Spleen (tissue), 11 donors: Measurements from ENCODE around the gene DCTN2. TPM values are rescaled to one million over a fixed set of nuclear protein-coding genes. Genes with fewer than 3 reads are reported as not detected.

Experiments used
- DNase-seq: peaks from one replicate; pipeline ENCODE4 v3.0.0-alpha.2; 2020
- H3K27ac ChIP-seq, 8 donors: fragments of 200-600 bp; sonication (generic) in 7 of 8; 1 replicate in 4 of 8; 2 replicates in 4 of 8; pipeline versions ENCODE4 v1.5.0 to v1.8.0; 2016 to 2021; ENCODE audit warnings: inconsistent platforms in 4 of 8, mild to moderate bottlenecking in 4 of 8, moderate library complexity in 1 of 8
- H3K27me3 ChIP-seq, 7 donors: fragments of 200-600 bp; sonication (generic) in 6 of 7; replicated peaks in 1 of 7; 1 replicate in 4 of 7; 2 replicates in 3 of 7; pipeline versions ENCODE4 v1.5.0 to v1.8.0; 2016 to 2021; ENCODE audit warnings: inconsistent platforms in 3 of 7, mild to moderate bottlenecking in 1 of 7
- H3K36me3 ChIP-seq, 6 donors: fragments of 200-600 bp; sonication (generic) in 5 of 6; 1 replicate in 4 of 6; 2 replicates in 2 of 6; pipeline versions ENCODE4 v1.5.0 to v1.8.0; 2016 to 2021; ENCODE audit warnings: inconsistent platforms in 2 of 6
- H3K4me1 ChIP-seq, 6 donors: fragments of 200-600 bp; sonication (generic) in 5 of 6; 1 replicate in 3 of 6; 2 replicates in 3 of 6; pipeline versions ENCODE4 v1.5.0 to v1.8.0; 2016 to 2021; ENCODE audit warnings: inconsistent platforms in 3 of 6
- H3K4me3 ChIP-seq, 8 donors: fragments of 200-600 bp; sonication (generic) in 7 of 8; 1 replicate in 4 of 8; 2 replicates in 4 of 8; pipeline versions ENCODE4 v1.5.0 to v1.8.0; 2016 to 2021; ENCODE audit warnings: inconsistent platforms in 4 of 8, mild to moderate bottlenecking in 4 of 8, moderate library complexity in 2 of 8
- H3K9me3 ChIP-seq, 8 donors: fragments of 200-600 bp; sonication (generic) in 7 of 8; 1 replicate in 4 of 8; 2 replicates in 4 of 8; pipeline versions ENCODE4 v1.5.0 to v1.8.0; 2016 to 2021; ENCODE audit warnings: inconsistent platforms in 4 of 8
- POLR2A ChIP-seq, 3 donors: fragments of 450-650 bp; IDR thresholded peaks; one replicate each; pipeline ENCODE4 v1.5.1; 2017; ENCODE audit warnings: antibody characterized with exemption in 3 of 3, mild to moderate bottlenecking in 1 of 3
- POLR2AphosphoS5 ChIP-seq, 3 donors: sonication (generic); formaldehyde crosslinking; IDR thresholded peaks; one replicate each; pipeline ENCODE4 v1.5.1; 2017; ENCODE audit warnings: antibody characterized with exemption in 3 of 3
- WGBS, 5 donors: extraction: QIAGEN DNeasy Blood & Tissue Kit in 3 of 5; methylation state at CpG; one replicate each; pipeline versions ENCODE4 v1.1.5 to v1.1.7; 2013 to 2018; 5-methylcytosine and 5-hydroxymethylcytosine counted together
- intact Hi-C: fragments of 100-400 bp; cut with DNase I; formaldehyde crosslinking; loops from one replicate; pipeline ENCODE4 v1.15.0; 2023; ENCODE audit warnings: low total_unique reads
- microRNA-seq, 3 donors: library from miRNA; unstranded; fragments of <30 nt; microRNA quantifications; one replicate each; pipeline versions ENCODE4 to v1.1.0, GENCODE V29; 2019 to 2020
- polyA plus RNA-seq, 3 donors: library from polyadenylated mRNA; stranded (reverse); fragments of 200-250 nt; gene quantifications; one replicate each; pipeline ENCODE4 v1.2.1, GENCODE V29; 2013
- small RNA-seq, 4 donors: library from RNA; depleted of rRNA; stranded (forward); fragments of <200 nt; gene quantifications; one replicate each; pipeline ENCODE3, GENCODE V24; 2016
- total RNA-seq, 7 donors: library from RNA; depleted of rRNA in 3 of 7; stranded (reverse); fragments of >200 nt in 3 of 7; fragmentation: NEBNext Ultra II Directional in 4 of 7; extraction: Animal tissue kit (Norgen Biotek cat#: 25700) in 4 of 7; gene quantifications; one replicate each; pipeline versions ENCODE4 v1.1.0 to v1.2.1, GENCODE V29; 2016 to 2021
- TF ChIP-seq, protein P1 (sequence below), 11 experiments: fragments of 200-600 bp in 7 of 11; fragments of 450-650 bp in 4 of 11; sonication (generic) in 4 of 11; IDR thresholded peaks in 8 of 11; conservative IDR thresholded peaks in 3 of 11; 1 replicate in 7 of 11; 2 replicates in 4 of 11; pipeline versions ENCODE4 v1.4.0 to v1.8.0; 2016 to 2021; ENCODE audit warnings: antibody characterized with exemption in 11 of 11, inconsistent platforms in 4 of 11, mild to moderate bottlenecking in 1 of 11
- donor health status: healthy with polysubstance abuse.
- donor health status: DM: no; HTN: no; CAD: no; lungs with moderate emphysema.
- donor health status: DM: no; HTN: no; CAD: no.
- donor health status: Bipolar disorder and iron deficiency.
- donor health status: healthy.
- donor health status: DM: no; HTN: no; CAD: no.
- donor health status: DM: yes; HTN: yes; CAD: no.

DCTN2 gene
- total and polyA plus RNA-seq, 10 donors, result 53.3 to 152 (median 88.8) TPM

DNA sequence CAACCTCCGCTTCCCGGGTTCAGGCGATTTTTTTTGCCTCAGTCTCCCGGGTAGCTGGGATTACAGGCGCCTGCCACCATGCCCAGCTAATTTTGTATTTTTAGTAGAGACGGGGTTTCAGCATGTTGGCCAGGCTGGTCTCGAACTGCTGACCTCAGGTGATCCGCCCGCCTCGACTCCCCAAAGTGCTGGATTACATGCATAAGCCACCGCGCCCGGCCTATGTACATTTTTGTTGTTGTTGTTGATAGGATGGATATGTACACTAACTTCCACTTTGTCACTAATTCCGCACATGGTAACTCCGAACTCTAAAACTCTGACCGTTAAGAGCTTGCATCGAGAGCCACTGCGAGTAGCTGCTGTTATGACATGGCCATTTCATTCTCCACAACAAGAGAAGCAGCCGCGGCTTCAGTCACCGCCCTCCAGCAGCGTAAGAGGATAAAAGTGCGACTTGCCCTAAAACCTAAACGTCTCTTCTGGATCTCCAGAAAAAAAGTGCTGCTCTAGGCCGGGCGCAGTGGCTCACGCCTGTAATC lies 59.9 kb downstream of the DCTN2 start:
- H3K36me3 ChIP-seq, result peaks cover 3 to 33% (median 28%) of the 10 kb centered on the region in 6 donors
- intact Hi-C loops, result no loop called here
- peak; percentile 82 for DNase-seq
- no peaks in the 10 kb centered on the region for H3K27me3 ChIP-seq
- H3K9me3 ChIP-seq, result no peaks in the 10 kb centered on the region
- H3K27ac ChIP-seq, result peak overlapping the region; percentile 20 to 92 (median 76)
- peaks cover 15 to 50% (median 20%) of the 10 kb centered on the region in 6 donors for H3K4me1 ChIP-seq
- 89 to 95% (median 92%) methylated on average over 27 of the region's 27 CpGs for WGBS, 5 donors
- TF ChIP-seq POLR2AphosphoS5 (IDR thresholded peaks at IDR 0.05) (no peak), POLR2A (IDR thresholded peaks at IDR 0.05) (no peak)
- TF ChIP-seq, protein P1, sequence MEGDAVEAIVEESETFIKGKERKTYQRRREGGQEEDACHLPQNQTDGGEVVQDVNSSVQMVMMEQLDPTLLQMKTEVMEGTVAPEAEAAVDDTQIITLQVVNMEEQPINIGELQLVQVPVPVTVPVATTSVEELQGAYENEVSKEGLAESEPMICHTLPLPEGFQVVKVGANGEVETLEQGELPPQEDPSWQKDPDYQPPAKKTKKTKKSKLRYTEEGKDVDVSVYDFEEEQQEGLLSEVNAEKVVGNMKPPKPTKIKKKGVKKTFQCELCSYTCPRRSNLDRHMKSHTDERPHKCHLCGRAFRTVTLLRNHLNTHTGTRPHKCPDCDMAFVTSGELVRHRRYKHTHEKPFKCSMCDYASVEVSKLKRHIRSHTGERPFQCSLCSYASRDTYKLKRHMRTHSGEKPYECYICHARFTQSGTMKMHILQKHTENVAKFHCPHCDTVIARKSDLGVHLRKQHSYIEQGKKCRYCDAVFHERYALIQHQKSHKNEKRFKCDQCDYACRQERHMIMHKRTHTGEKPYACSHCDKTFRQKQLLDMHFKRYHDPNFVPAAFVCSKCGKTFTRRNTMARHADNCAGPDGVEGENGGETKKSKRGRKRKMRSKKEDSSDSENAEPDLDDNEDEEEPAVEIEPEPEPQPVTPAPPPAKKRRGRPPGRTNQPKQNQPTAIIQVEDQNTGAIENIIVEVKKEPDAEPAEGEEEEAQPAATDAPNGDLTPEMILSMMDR (IDR thresholded peaks at IDR 0.05 in 8 of 11, conservative IDR thresholded peaks at IDR 0.05 in 3 of 11), result no peak
- peak overlapping the region in 7 of 8 donors; percentile 61 to 92 (median 88) for H3K4me3 ChIP-seq

DNA sequence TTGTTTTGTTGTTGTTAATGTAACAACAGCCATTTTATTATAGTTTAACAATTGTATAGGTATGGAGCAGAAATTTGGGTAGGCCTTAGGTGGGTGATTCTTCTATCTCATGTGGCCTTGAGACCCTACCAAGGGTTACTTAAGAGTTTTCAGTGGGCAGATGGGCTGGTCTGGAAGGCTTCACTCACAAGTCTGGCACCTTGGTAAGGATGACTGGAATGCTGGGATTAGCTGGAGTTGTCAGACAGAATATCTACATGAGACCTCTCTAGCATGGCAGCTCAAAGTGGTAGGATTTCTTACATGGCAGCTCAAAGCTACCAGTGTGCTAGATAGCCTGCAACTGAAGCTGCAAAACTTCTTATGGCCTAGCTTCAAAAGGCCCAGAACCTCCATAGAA lies 61.3 kb downstream of the DCTN2 start:
- Histone ChIP-seq H3K27me3 (no peaks in the 10 kb centered on the region), H3K36me3 (peaks cover 0 to 19% (median 14%) of the 10 kb centered on the region in 6 donors), H3K27ac (no peak overlapping the region), H3K4me1 (peaks cover 16 to 64% (median 28%) of the 10 kb centered on the region in 6 donors), H3K9me3 (no peaks in the 10 kb centered on the region), H3K4me3 (no peak overlapping the region)
- intact Hi-C loops, result no loop called here
- TF ChIP-seq POLR2AphosphoS5 (IDR thresholded peaks at IDR 0.05) (no peak), POLR2A (IDR thresholded peaks at IDR 0.05) (no peak)
- TF ChIP-seq, protein P1 (IDR thresholded peaks at IDR 0.05 in 8 of 11, conservative IDR thresholded peaks at IDR 0.05 in 3 of 11), result no peak
- DNase-seq, result no peak

DNA sequence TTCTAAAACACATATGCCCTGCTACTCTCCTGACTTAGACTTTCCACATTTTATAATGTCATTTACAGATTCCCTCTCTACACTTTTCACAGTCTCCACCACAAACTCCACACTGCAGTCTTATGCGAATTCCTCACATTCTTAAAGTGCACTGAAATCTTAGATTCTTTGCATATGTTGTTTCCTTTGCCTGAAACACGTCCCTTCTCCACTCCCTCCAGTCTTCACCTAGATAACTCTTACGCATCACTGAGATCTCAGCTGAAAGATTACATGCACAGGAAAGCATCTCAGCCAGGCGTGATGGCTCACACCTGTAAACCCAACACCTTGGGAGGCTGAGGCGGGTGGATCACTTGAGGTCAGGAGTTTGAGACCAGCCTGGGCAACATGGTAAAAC lies 63.5 kb downstream of the DCTN2 start:
- Histone ChIP-seq H3K27me3 (no peaks in the 10 kb centered on the region), H3K36me3 (no peaks in the 10 kb centered on the region), H3K4me3 (no peak overlapping the region), H3K4me1 (peaks cover 17 to 66% (median 39%) of the 10 kb centered on the region in 6 donors), H3K27ac (peak overlapping the region in 2 of 8 donors; percentile 5 to 51), H3K9me3 (no peaks in the 10 kb centered on the region)
- WGBS, 5 donors, result 59 to 76% (median 73%) methylated on average over 5 of the region's 5 CpGs
- DNase-seq, result peak; percentile 38
- intact Hi-C loops, result no loop called here
- TF ChIP-seq POLR2A (IDR thresholded peaks at IDR 0.05), result no peak
- TF ChIP-seq, protein P1 (IDR thresholded peaks at IDR 0.05 in 8 of 11, conservative IDR thresholded peaks at IDR 0.05 in 3 of 11), result no peak
- TF ChIP-seq POLR2AphosphoS5 (IDR thresholded peaks at IDR 0.05), result no peak

DNA sequence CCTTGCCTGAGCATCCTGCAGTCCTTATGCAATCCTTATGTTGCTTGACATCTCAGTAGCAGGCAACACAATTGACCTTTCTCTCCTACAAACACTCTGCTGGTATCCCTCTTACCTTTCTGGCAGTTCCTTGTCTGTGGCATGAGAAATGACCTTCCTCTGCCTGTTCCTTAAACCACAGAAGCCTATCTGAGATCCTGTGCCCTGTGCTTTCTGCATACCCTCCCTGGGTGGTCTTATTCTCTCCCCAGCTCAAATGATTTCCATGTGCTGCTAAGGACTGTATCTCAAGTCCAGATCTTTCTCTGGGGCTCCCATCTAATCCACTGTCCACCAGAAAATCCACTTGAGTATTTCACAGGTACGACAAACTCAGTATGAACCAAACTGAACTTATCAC lies 65.3 kb downstream of the DCTN2 start:
- TF ChIP-seq POLR2A (IDR thresholded peaks at IDR 0.05), result no peak
- no peak for TF ChIP-seq POLR2AphosphoS5 (IDR thresholded peaks at IDR 0.05)
- TF ChIP-seq, protein P1 (IDR thresholded peaks at IDR 0.05 in 8 of 11, conservative IDR thresholded peaks at IDR 0.05 in 3 of 11), result no peak
- WGBS, 5 donors, result 82 to 97% (median 89%) methylated on average over 1 of the region's 1 CpG
- Histone ChIP-seq H3K9me3 (no peaks in the 10 kb centered on the region), H3K4me1 (peaks cover 15 to 70% (median 44%) of the 10 kb centered on the region in 6 donors), H3K4me3 (no peak overlapping the region), H3K36me3 (no peaks in the 10 kb centered on the region), H3K27ac (peak overlapping the region; percentile 7 to 96 (median 75)), H3K27me3 (no peaks in the 10 kb centered on the region)
- no peak for DNase-seq
- intact Hi-C loops, result no loop called here

Small RNA genes lying within 50 kb of the gene (microRNA-seq; reads per million reads assigned to microRNA genes)
- gene MIR616, result 0.28 to 0.72 (median 0.70) reads per million in 3 donors
- 0 to 0.36 (median 0.28) reads per million in 3 donors for gene MIR6758

Small RNA genes lying within 50 kb of the gene (small RNA-seq; reads per million reads assigned to genes)
- 0 to 0.23 (median 0) reads per million in 4 donors for gene MIR616

Other genes starting within 250 kb of the DCTN2 start
- 10 to 100 TPM; 46.1 to 90.8 (median 61.2) TPM for gene R3HDM2, start 116.1 kb downstream of the DCTN2 start, total RNA-seq
- gene R3HDM2, start 116.1 kb downstream of the DCTN2 start, polyA plus RNA-seq, result 10 to 100 TPM; 11.3 to 16.9 (median 13.2) TPM
- under 1 TPM in 1 of 7 donors, not detected in 6; 0.19 TPM for gene INHBC, start 112.4 kb downstream of the DCTN2 start, total RNA-seq
- gene INHBC, start 112.4 kb downstream of the DCTN2 start, polyA plus RNA-seq, result not detected
- gene INHBE, start 91.9 kb downstream of the DCTN2 start, total RNA-seq, result not detected
- gene INHBE, start 91.9 kb downstream of the DCTN2 start, polyA plus RNA-seq, result under 1 TPM in 1 of 3 donors, not detected in 2; 0.02 TPM
- 1 to 10 TPM in 4 of 7 donors, under 1 TPM in 3; 0.46 to 3.6 (median 1.1) TPM for gene GLI1, start 87.4 kb downstream of the DCTN2 start, total RNA-seq
- 1 to 10 TPM in 1 of 3 donors, under 1 TPM in 2; 0.63 to 1.2 (median 0.77) TPM for gene GLI1, start 87.4 kb downstream of the DCTN2 start, polyA plus RNA-seq
- gene ARHGAP9, start 67.3 kb downstream of the DCTN2 start, total RNA-seq, result 100 to 1,000 TPM; 148 to 328 (median 226) TPM
- gene ARHGAP9, start 67.3 kb downstream of the DCTN2 start, polyA plus RNA-seq, result 100 to 1,000 TPM; 190 to 400 (median 251) TPM
- 100 to 1,000 TPM in 4 of 7 donors, 10 to 100 TPM in 3; 72.4 to 186 (median 146) TPM for gene MARS1, start 59.1 kb downstream of the DCTN2 start, total RNA-seq
- 100 to 1,000 TPM in 1 of 3 donors, 10 to 100 TPM in 2; 67.4 to 104 (median 89.2) TPM for gene MARS1, start 59.1 kb downstream of the DCTN2 start, polyA plus RNA-seq
- 10 to 100 TPM; 18.0 to 27.7 (median 21.6) TPM for gene DDIT3, start 26.7 kb downstream of the DCTN2 start, total RNA-seq
- 10 to 100 TPM; 39.8 to 43.9 (median 43.4) TPM for gene DDIT3, start 26.7 kb downstream of the DCTN2 start, polyA plus RNA-seq
- 100 to 1,000 TPM in 4 of 7 donors, 10 to 100 TPM in 3; 52.9 to 171 (median 110) TPM for gene MBD6, start 24.4 kb downstream of the DCTN2 start, total RNA-seq
- gene MBD6, start 24.4 kb downstream of the DCTN2 start, polyA plus RNA-seq, result 10 to 100 TPM; 14.8 to 65.0 (median 61.2) TPM
- under 1 TPM in 6 of 7 donors, not detected in 1; 0.09 to 0.76 (median 0.32) TPM for gene KIF5A, start 2.9 kb upstream of the DCTN2 start, total RNA-seq
- gene KIF5A, start 2.9 kb upstream of the DCTN2 start, polyA plus RNA-seq, result under 1 TPM; 0.07 to 0.13 (median 0.08) TPM
- gene PIP4K2C, start 44.0 kb upstream of the DCTN2 start, total RNA-seq, result 10 to 100 TPM; 15.0 to 20.9 (median 18.8) TPM
- gene PIP4K2C, start 44.0 kb upstream of the DCTN2 start, polyA plus RNA-seq, result 1 to 10 TPM; 5.7 to 7.5 (median 6.3) TPM
- gene DTX3, start 57.6 kb upstream of the DCTN2 start, total RNA-seq, result 10 to 100 TPM; 15.3 to 30.7 (median 21.0) TPM
- 10 to 100 TPM; 13.7 to 24.3 (median 22.2) TPM for gene DTX3, start 57.6 kb upstream of the DCTN2 start, polyA plus RNA-seq
- gene ARHGEF25, start 64.2 kb upstream of the DCTN2 start, total RNA-seq, result 10 to 100 TPM in 6 of 7 donors, 1 to 10 TPM in 1; 9.3 to 19.5 (median 14.8) TPM
- gene ARHGEF25, start 64.2 kb upstream of the DCTN2 start, polyA plus RNA-seq, result 10 to 100 TPM; 13.7 to 26.6 (median 22.5) TPM
- gene B4GALNT1, start 86.0 kb upstream of the DCTN2 start, total RNA-seq, result 1 to 10 TPM in 3 of 7 donors, under 1 TPM in 4; 0.39 to 2.2 (median 0.79) TPM
- gene B4GALNT1, start 86.0 kb upstream of the DCTN2 start, polyA plus RNA-seq, result 1 to 10 TPM in 1 of 3 donors, under 1 TPM in 2; 0.83 to 1.5 (median 0.93) TPM
- 100 to 1,000 TPM; 227 to 323 (median 256) TPM for gene OS9, start 146.9 kb upstream of the DCTN2 start, total RNA-seq
- 100 to 1,000 TPM in 2 of 3 donors, 10 to 100 TPM in 1; 94.9 to 161 (median 130) TPM for gene OS9, start 146.9 kb upstream of the DCTN2 start, polyA plus RNA-seq
- gene AGAP2, start 191.6 kb upstream of the DCTN2 start, total RNA-seq, result 10 to 100 TPM; 13.4 to 21.8 (median 19.5) TPM
- gene AGAP2, start 191.6 kb upstream of the DCTN2 start, polyA plus RNA-seq, result 1 to 10 TPM; 5.5 to 9.9 (median 6.6) TPM
- 10 to 100 TPM; 27.1 to 93.1 (median 33.4) TPM for gene TSPAN31, start 197.8 kb upstream of the DCTN2 start, total RNA-seq
- gene TSPAN31, start 197.8 kb upstream of the DCTN2 start, polyA plus RNA-seq, result 10 to 100 TPM; 16.9 to 25.9 (median 25.3) TPM
- gene CDK4, start 205.1 kb upstream of the DCTN2 start, total RNA-seq, result 10 to 100 TPM; 34.3 to 77.8 (median 51.6) TPM
- gene CDK4, start 205.1 kb upstream of the DCTN2 start, polyA plus RNA-seq, result 10 to 100 TPM; 36.2 to 72.0 (median 56.0) TPM
- gene MARCHF9, start 207.9 kb upstream of the DCTN2 start, total RNA-seq, result 10 to 100 TPM; 17.2 to 36.8 (median 23.0) TPM
- gene MARCHF9, start 207.9 kb upstream of the DCTN2 start, polyA plus RNA-seq, result 10 to 100 TPM; 29.0 to 49.0 (median 33.0) TPM
- 1 to 10 TPM in 2 of 7 donors, under 1 TPM in 5; 0.23 to 1.5 (median 0.47) TPM for gene CYP27B1, start 219.9 kb upstream of the DCTN2 start, total RNA-seq
- gene CYP27B1, start 219.9 kb upstream of the DCTN2 start, polyA plus RNA-seq, result under 1 TPM; 0.20 to 0.48 (median 0.30) TPM
- gene METTL1, start 224.9 kb upstream of the DCTN2 start, total RNA-seq, result 10 to 100 TPM in 3 of 7 donors, 1 to 10 TPM in 4; 4.9 to 22.0 (median 9.9) TPM
- gene METTL1, start 224.9 kb upstream of the DCTN2 start, polyA plus RNA-seq, result 10 to 100 TPM; 15.8 to 20.7 (median 16.3) TPM
- gene EEF1AKMT3, start 225.4 kb upstream of the DCTN2 start, total RNA-seq, result 1 to 10 TPM; 3.0 to 9.5 (median 6.0) TPM
- gene EEF1AKMT3, start 225.4 kb upstream of the DCTN2 start, polyA plus RNA-seq, result 1 to 10 TPM; 1.2 to 1.6 (median 1.4) TPM
- gene TSFM, start 235.6 kb upstream of the DCTN2 start, total RNA-seq, result 10 to 100 TPM; 13.2 to 29.8 (median 16.3) TPM
- gene TSFM, start 235.6 kb upstream of the DCTN2 start, polyA plus RNA-seq, result 10 to 100 TPM; 20.7 to 38.2 (median 32.5) TPM